Keratinocyte (primary cell): ENCODE data around the gene OVOL3.

Experiments
- CTCF ChIP-seq, 3 experiments: IDR thresholded peaks in 1 of 3; conservative IDR thresholded peaks in 1 of 3; optimal IDR thresholded peaks in 1 of 3; 2 replicates in 2 of 3; 3 replicates in 1 of 3; pipeline versions ENCODE3 to v1.5.1; 2011; ENCODE audit warnings: low read length in 3 of 3, mild to moderate bottlenecking in 3 of 3, moderate library complexity in 2 of 3, control low read depth in 1 of 3, inconsistent platforms in 1 of 3; ENCODE audit not compliant: insufficient read depth in 2 of 3; ENCODE audit errors: extremely low read depth in 1 of 3
- EZH2 ChIP-seq: IDR thresholded peaks from one replicate; pipeline ENCODE4 v1.6.1; 2012; ENCODE audit warnings: inconsistent platforms, mild to moderate bottlenecking, low read length, moderate library complexity

GRCh38 chr19:36081894-36082293, 29.0 kb upstream of the OVOL3 start:
- TF ChIP-seq CTCF (optimal IDR thresholded peaks at IDR 0.05 in 1 of 3, IDR thresholded peaks at IDR 0.05 in 1 of 3, conservative IDR thresholded peaks at IDR 0.05 in 1 of 3; ENCODE audit: extremely low read depth in 1 of 3, insufficient read depth in 2 of 3, low read length in 3 of 3), result no peak
- TF ChIP-seq EZH2, result no peak
